Hematopoietic multipotent progenitor cell treated with erythropoietin and hydrocortisone succinate and interleukin-3 and kit ligand, for 4 days (in vitro differentiated cells): ENCODE results near the gene ATG16L1.
"Not testable (repeated sequence)": the region's sequence is repeated elsewhere in the genome, so short reads cannot be mapped to it uniquely, and the experiment has no call there.

Experiments
- DNase-seq: peaks from one replicate; pipeline ENCODE4 v3.0.0-alpha.2; 2015

Gene ATG16L1

DNA sequence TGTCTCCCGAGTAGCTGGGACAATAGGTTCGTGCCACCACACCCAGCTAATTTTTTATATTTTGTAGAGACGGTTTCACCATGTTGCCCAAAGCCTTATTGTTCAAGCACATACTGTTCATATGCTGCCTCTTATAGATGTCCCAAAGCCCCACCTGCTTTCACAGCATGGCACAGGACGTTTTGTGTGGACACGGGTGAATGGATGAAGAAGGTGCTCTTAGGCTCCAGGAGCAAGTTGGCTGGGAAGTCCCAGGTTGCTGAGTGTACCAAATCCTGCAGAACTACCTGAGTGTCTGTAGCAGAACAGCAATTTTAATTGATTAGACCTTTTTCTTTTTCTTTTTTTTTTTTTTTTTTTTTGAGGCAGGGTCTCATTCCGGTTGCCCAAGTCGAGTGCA, 45.6 kb downstream of the ATG16L1 start:
- no peak for DNase-seq

DNA sequence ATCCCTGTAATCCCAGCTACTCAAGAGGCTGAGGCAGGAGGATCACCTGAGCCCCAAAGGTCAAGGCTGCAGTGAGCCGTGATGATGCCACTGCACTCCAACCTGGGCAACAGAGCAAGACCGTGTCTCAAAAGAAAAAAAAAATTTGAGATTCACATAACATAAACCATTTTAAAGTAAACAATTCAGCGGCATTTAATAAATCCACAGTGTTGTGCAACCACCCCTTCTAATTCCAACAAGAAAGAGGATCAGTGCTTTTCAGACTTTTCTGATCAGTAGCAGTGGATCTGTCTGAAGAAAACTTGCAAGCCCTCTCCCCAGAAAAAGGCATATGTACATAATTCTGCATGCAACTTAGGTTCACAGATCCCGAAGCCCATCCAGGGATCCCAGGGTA, 48.9 kb downstream of the ATG16L1 start:
- no peak for DNase-seq

DNA sequence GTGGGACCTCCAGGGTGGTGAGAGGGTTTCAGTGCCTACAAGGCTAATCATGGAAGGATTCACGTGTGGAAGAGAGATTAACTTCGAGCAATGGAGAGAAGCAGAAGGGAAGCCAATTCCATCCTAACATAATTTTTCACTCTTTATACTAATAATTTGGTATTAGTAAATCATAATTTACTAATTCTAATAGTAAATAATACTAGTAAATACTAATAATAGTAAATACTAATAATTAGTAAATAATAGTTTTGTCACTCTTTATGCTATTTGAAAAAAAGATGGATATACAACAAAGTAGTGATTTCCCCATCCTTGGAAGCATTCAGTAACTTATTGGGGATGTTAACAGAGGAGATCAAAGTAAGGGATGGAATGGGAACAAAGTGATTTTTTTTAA, 49.8 kb downstream of the ATG16L1 start:
- no peak for DNase-seq

DNA sequence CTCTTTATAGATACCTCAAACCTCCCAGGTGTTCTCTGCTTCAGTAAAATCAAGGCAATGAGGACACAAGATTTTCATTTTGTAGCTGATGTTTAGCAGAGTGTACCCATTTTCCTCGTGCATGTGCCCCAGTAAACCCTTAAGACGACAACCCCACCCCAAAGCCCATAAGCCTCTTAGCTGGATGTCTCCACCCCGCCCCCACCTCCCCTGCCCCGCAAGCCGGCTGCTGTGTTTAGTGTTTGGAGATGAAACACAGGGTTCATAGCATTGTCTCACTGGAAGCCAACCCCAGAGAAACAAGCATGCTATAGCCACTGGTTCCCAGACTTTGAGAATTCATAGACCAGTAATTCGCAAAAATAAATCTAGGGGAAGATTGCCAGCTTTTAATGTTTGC, 50.3 kb downstream of the ATG16L1 start:
- no peak for DNase-seq

DNA sequence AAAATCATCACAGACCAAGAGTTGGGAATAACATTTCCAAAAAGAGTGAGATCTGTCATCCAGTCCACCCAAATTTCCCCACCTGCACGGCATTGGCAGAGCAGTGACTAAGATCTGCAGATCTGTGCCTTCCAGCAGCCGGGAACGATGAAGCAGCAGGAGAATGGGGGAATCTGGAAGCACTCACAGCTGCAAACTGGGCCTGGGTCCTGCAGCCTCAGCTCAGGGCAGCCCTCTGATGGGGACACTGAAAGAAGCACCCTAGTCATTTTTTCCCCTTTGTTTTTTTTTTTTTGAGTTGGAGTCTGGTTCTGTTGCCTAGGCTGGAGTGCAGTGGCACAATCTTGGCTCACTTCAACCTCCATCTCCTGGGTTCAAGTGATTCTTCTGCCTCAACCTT, 51.8 kb downstream of the ATG16L1 start:
- no peak for DNase-seq

DNA sequence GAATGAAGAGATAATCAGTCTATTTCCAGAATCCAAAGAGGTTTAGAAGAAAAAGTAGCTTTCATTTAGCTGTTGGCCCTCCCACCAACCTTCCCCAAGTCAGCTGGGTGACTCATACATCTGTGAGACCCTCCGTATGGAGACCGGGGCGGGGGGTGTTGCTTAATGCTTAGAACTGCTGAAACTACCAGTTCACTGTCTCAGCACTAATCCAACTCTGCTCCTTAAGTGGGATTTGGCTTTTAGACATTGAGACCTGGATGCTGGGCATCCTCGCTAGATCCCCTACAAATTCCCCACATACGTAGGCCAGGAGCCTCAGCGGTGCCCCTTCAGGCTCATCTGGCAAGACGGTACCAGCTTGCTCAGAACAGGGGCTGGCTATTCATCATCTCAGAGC, 56.1 kb downstream of the ATG16L1 start, which contains the start of gene SAG:
SAG (plus strand) TSS at position 252 of the 400 bp plus-strand sequence. CDS start 1,374 bp downstream, outside the sequence.
- DNase-seq, result no peak

DNA sequence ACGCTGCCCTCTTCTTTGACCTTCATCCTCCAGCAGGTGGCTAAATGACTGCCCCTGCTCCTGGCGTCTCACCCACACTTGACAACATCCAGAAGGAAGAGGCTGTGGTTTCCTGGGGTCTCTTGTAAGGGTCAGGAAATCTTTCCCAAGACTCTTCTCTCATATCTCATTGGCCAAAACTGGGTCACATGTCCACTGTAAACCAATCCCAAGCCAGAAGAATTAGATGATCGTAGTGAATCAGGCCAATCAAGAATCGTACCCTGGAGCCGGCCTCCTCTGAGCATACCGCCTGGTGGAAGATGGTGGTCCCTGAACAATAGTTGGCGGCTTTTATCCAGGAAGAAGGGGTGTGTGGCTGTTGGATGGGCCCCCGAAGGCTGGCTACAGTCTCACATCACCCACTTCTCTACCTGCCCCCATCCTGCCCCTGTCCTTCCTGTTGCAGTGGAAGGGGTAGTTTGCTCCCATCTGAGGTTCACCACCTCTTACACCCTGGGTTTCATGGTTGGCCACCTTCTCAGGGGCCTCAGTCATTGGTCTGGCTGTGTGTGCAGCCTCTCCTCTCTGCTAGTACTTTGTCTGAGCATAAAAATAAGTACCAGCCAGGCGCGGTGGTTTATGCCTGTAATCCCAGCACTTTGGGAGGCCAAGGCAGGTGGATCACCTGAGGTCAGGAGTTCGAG, 59.9 kb downstream of the ATG16L1 start:
- no peak for DNase-seq

DNA sequence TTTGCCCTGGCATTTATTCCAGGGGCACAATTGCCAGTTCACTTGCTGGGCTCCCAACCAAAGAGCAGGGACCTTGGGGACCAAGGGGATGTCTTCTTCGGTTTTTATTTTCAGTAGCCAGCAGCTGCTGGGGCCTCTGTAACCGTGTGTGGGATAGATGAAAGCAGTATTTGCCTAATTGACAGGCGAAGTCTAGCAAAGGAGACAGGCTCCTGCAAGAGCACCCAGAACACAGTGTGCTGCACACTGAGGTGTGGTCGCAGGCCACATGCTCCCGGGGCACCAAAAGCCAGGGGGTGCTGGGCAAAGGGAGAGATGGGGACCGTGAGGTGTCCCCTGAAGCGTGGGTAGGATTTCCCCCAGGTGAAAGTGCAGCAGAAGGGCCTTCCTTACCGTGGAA, 61.4 kb downstream of the ATG16L1 start:
- DNase-seq, result no peak

DNA sequence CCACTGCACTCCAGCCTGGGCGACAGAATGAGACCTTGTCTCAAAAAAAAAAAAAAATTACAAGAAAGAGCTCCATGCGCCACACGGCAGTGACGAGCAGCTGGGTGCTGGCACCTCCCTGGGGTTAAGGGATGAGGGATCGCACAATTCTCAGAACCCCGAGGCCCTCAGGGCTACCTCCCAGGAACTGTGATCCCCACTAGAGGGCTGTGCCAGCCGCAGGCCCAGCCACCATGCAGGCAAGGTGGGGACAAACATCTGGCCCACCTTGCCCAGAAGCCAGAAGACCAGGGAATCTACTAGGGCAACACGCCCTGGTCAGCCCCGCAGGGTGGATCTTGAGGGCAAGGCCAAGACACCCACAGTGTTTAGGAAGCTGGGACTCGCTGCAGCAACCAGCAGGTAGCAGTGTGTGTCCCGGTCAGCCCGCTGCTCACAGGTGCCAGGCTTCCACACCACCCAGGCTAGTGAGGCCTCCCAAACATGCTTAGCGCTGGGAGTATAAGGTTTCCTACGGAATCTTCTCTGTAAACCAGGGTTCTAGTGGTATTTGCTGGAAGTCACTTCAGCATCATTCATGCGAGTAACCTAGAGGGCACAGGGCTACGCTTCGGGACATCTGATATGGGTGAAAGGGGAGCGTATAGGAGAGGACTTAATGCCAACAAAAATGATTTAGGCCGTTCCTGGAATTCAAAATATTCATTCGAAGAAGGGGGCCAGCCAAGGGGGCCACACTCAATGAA, 62.9 kb downstream of the ATG16L1 start:
- no peak for DNase-seq

DNA sequence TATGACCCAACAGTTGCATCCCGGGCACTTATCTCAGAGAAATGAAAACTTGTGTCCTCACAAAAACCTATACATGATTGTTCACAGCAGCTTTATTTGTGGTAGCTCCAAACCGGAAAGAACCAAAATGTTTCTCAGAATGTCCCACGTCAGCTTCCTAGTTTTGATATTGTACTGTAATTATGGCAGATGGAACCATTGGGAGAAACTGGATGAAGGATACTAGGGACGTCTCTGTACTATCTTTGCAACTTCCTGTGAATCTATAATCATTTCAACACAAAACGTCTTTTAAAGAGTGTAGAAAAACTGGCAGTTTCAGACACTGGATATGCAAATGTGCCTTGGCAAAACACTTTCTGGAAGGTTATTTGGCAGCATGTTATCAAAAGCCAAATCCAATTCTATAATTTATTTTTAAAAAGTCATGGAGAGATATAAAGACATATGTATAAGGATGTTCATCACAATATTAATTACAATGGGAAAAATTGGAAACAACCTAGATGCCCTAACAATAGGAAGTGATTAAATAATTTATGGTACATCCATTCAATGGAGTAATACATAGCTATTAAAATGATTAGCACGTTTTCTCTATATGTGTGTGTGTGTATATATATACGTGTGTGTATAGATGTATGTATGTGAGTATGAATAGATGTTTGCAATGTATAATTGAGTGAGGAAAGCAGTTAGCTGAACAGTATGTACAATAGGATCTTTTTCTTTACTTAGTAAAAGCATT, 65.9 kb downstream of the ATG16L1 start:
- DNase-seq, result no peak

DNA sequence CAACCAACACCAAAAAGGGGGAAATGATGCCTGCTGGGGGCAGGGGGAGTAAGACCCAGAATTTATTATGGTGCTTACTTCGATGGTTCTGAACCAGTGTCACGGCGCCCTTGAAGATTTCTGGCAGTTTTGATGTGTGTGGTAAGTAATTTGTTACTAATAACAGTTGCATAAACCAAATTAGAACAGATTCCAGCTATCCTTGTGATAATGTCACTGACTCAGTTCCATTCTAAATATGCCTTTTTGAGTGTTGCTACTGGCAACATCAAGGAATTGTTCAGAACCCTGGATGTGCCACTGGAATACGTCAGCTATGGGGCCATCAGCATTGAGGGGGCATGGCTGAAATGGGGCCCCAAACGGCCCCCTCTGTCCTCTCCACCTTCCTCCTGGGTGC, 67.8 kb downstream of the ATG16L1 start:
- no peak for DNase-seq

DNA sequence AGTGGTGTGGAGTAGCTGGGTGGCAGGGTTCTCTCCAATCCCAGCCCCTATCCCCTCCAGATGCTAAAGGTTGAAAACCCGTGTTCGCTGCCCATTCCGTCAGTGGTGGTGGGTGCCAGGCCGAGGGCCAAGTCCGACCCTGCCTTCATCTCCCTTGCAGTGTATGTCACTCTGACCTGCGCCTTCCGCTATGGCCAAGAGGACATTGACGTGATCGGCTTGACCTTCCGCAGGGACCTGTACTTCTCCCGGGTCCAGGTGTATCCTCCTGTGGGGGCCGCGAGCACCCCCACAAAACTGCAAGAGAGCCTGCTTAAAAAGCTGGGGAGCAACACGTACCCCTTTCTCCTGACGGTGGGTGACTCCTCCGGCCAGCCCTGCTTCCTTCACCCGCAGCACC, 69.0 kb downstream of the ATG16L1 start:
- DNase-seq, result no peak

DNA sequence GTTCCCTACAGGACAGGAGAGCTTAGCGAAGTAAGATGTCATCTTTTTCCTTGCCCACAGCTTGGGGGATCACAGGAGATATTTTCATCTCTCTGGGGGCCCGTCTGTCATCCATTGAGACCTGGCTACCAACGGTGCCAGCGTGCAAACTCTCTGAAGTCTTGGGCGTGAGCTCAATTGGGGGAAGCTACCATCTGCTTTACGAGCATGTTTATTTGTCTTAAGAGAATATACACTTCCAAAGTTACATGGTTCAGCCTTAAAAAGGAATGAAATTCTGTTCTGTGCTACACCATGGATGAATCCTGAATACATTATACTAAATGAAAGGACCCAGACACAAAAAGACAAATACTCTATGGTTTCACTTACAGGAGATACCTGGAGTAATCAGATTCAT, 69.7 kb downstream of the ATG16L1 start:
- no peak for DNase-seq

DNA sequence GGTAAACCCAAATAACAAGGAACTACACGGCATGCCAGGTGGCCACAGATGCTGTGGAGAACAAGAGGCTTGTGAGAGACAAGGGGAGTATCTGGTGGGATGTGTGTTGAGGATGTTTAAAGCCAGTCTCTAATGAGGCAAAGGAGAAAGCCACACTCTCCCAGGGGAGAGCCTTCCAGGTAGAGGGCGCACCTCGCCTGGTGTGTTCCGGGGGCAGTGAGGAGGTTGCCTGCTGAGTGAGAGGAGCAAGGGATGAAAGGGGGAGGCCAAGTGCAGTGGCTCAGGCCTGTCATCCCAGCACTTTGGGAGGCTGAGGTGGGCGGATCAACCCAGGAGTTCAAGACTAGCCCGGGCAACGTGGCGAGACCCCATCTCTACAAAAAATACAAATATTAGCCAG, 72.4 kb downstream of the ATG16L1 start:
- DNase-seq, result no peak

DNA sequence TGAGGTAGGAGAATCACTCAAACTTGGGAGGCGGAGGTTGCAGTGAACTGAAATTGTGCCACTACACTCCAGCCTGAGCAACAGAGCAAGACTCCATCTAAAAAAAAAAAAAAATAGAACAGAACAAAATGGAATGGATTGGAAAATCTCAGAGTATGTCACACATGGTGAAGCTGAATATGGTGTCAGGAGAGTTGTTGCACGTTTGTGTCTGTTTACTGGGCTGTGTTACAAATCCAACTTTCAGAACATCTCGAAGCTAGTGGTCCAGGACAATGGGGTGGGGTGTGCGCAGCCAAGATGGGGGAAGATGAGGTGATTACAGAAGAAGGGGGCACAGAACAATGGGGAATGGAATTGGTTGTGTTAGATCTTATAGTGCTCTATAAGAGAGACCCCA, 73.8 kb downstream of the ATG16L1 start:
- DNase-seq, result no peak

DNA sequence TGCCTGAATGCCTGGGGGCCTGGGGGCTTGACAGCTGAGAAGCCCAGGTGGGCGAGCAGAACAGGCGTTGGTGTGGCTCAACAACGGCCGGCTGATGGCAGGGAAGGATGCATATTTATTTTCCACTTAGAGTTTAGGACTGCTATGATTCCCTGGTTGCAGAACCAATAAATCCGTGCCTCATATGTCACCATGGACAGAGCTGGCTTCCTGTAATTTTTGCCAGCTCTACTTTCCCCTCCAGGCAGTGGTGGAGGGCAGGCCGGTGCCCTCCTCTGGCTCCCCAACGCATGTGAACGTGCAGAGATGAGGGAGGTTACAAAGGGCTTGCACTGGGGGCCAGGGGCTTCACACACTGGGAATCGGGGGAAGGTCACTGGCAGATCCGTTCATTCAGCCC, 74.3 kb downstream of the ATG16L1 start:
- DNase-seq, result no peak

DNA sequence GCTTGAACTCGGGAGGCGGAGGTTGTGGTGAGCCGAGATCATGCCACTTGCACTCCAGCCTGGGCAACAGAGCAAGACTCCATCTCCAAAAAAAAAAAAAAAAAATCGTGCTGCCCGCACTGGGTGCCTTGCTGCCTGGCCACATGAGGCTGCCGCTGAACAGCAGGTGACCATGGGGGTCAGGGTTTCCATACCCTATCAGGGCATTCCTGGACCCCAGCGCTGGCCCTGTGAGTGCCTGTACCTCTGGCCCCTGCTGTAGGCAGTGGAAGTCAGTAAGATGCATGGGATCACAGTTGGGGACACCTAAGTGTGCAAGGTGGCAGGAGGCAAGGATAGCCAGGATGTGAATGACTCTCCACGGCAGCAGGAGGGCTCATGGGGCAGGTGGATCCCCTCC, 75.0 kb downstream of the ATG16L1 start:
- no peak for DNase-seq

DNA sequence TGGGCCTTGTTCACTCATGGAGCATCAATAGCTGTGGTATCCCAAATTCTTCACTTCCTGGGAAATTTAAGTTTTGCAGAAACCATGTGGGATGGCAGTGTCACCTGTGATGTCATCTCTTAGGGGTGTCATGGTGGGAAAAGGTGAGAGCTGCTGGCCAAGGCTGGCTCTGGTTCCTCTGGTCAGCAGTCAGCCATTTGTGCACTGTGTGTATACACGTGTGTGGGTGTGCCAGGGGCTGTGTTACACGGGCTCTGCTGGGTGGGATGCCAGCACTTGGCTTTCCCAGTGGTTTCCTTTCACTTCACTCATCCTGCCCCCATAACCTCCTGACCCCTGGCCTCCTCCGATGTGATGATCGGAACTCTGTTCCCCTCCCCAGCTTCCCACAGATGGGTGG, 77.4 kb downstream of the ATG16L1 start:
- no peak for DNase-seq

DNA sequence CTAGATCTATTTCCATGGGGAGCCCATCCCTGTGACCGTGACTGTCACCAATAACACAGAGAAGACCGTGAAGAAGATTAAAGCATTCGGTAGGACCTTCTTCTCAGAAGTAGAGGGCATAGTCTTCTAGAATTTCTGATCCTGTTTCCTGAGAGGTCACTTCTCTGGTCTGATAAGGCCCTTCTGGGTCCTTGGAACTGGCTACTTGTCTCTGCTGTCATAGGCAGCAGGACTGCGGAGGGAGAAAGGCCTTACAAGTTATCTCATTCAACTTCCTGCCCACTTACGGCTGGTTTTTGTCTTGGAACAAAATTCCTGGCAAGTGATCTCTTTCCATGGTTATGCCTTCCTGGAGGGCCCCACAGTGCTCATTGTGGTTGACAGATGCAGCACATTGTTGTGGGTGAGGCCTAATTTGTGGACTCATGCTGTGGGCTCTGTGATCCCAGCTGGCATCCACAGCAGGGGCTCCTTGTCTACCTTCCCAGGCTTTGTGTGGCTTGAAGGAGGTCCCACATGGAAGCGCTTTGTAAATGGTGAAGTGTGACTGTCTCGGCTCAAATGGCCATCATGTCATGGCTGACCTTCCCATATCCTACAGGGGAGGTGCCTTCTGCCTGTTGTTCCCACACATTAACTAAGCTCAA, 78.1 kb downstream of the ATG16L1 start:
- DNase-seq, result peak; percentile 33

DNA sequence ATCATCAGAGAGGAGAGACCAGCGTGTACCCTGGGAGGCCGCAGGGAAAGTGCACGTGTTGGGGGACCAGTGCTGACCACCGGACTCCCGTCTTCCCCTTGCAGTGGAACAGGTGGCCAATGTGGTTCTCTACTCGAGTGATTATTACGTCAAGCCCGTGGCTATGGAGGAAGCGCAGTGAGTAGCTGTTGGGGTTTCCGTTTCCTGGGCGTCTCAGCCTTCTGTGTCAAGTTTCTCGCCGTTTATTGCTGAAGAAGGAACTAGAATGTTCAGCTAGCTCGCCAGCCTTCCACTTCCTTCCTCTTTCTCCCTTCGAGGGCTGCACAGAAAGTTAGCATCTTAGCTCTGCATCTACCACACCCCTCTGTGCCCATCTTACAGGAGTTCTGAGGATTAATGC, 80.1 kb downstream of the ATG16L1 start:
- DNase-seq, result peak; percentile 96

DNA sequence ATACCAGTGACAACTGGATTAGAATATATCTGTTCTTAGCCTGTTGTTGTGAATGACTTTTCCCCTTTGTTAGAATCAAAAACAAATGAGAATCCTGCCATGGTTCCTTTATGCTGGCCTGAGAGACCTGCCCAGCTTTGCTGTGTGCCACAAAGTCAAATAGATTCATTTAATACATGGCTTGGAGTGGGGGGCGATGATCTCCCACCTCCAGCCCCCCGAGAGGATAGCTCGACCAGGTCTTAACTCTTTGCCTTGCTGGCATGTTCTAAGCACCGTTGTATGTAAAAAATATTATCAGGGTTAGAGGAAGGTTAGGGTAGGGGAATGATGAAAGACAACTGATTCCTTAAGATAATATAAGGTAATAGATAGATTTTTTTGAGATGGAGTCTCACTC, 80.7 kb downstream of the ATG16L1 start:
- no peak for DNase-seq

DNA sequence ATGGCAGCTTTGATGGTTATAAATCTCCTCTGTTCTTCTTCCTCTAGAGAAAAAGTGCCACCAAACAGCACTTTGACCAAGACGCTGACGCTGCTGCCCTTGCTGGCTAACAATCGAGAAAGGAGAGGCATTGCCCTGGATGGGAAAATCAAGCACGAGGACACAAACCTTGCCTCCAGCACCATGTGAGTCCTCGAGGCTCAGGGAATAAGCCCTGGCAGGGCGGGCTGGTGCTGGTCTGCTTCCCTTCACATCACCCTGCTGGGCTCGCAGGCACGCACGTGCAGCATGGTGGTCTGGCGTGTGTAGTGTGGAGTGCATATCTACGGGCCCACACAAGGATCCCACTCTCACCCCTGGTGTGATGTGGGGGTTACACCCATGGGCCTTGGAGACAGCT, 83.4 kb downstream of the ATG16L1 start:
- no peak for DNase-seq

DNA sequence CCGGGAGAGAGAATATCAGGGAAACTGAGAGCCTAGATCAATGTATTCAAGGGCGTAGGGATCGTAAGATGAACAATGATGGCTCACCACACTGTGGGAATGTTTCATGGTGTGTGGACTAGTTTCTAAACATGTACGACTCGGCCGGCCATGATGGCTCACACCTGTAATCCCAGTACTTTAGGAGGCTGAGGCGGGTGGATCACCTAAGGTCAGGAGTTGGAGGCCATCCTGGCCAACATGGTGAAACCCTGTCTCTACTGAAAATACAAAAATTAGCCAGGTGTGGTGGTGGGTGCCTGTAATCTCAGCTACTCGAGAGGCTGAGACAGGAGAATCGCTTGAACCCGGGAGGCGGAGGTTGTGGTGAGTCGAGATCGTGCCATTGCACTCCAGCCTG, 84.6 kb downstream of the ATG16L1 start:
- not testable (repeated sequence) for DNase-seq

DNA sequence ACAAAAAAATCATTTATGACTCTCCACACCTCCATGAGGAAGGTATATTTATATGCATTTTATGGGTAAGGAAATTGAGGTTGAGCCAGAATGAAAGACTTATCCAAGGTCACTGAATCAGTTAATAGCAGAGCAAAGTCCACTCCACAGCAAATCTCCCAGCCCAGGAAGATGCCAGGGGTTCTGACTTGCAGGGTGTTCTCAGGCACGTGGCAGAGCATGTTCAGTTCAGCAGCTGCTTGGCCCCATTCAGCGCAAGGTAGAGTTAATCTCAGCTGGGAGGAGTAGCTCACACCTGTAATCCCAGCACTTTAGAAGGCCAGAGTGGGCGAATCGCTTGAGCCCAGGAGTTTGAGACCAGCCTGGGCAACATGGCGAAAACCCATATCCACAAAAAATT, 85.1 kb downstream of the ATG16L1 start:
- no peak for DNase-seq
